GM23338 (cell line): ENCODE results near the gene ESRRB. TPM values are rescaled to one million over a fixed set of nuclear protein-coding genes. Genes with fewer than 3 reads are reported as not detected.

Experiments used
- ATAC-seq: fragments of 200-7000 bp; cut with Tn5 transposase; 3 replicates; pipeline ENCODE4 v1.9.1; 2020
- DNase-seq: peaks from one replicate; pipeline ENCODE4 v3.0.0-alpha.2; 2015; ENCODE audit warnings: low spot score
- H2AFZ ChIP-seq: fragments of 200-600 bp; sonication (generic); 2 replicates; pipeline ENCODE4 v1.8.0; 2016; ENCODE audit warnings: antibody characterized with exemption, mild to moderate bottlenecking, moderate library complexity
- H3F3A ChIP-seq: fragments of 200-600 bp; sonication (generic); replicated peaks from 2 replicates; pipeline ENCODE4 v1.8.0; 2017; ENCODE audit warnings: antibody characterized with exemption, mixed run types, low read depth
- H3K27ac ChIP-seq: fragments of 200-600 bp; sonication (generic); 2 replicates; pipeline ENCODE4 v1.6.1; 2016; ENCODE audit warnings: low read depth
- H3K27me3 ChIP-seq: fragments of 200-600 bp; sonication (generic); 2 replicates; pipeline ENCODE4 v1.8.0; 2016; ENCODE audit warnings: mild to moderate bottlenecking, mixed run types, moderate library complexity; ENCODE audit not compliant: insufficient read depth
- H3K36me3 ChIP-seq: fragments of 200-600 bp; sonication (generic); 2 replicates; pipeline ENCODE4 v1.8.0; 2016; ENCODE audit warnings: mild to moderate bottlenecking; ENCODE audit not compliant: insufficient read depth
- H3K4me1 ChIP-seq: fragments of 200-600 bp; sonication (generic); 2 replicates; pipeline ENCODE4 v1.8.0; 2016; ENCODE audit warnings: mild to moderate bottlenecking, moderate library complexity; ENCODE audit not compliant: insufficient read depth
- H3K4me2 ChIP-seq: fragments of 200-600 bp; sonication (generic); 2 replicates; pipeline ENCODE4 v1.7.1; 2017; ENCODE audit warnings: mixed run types
- H3K4me3 ChIP-seq: fragments of 200-600 bp; sonication (generic); 2 replicates; pipeline ENCODE4 v1.6.1; 2016; ENCODE audit warnings: mixed run types
- H3K79me2 ChIP-seq: fragments of 200-600 bp; sonication (generic); replicated peaks from 2 replicates; pipeline ENCODE4 v1.8.0; 2017; ENCODE audit warnings: mild to moderate bottlenecking; ENCODE audit not compliant: insufficient read depth
- H3K9me2 ChIP-seq: fragments of 200-600 bp; sonication (generic); 2 replicates; pipeline ENCODE4 v1.8.0; 2017; ENCODE audit not compliant: insufficient read depth
- H4K20me1 ChIP-seq: fragments of 200-600 bp; sonication (generic); replicated peaks from 2 replicates; pipeline ENCODE4 v1.8.0; 2017; ENCODE audit warnings: mild to moderate bottlenecking; ENCODE audit not compliant: insufficient read depth
- H3K27ac Mint-ChIP-seq: 2 replicates; pipeline ENCODE4 v1.8.0; 2020; ENCODE audit warnings: inconsistent platforms, mild to moderate bottlenecking, moderate library complexity, mixed read lengths
- H3K27me3 Mint-ChIP-seq: 3 replicates; pipeline ENCODE4 v1.8.0; 2022; ENCODE audit warnings: low read depth, mild to moderate bottlenecking, moderate library complexity, mixed read lengths, inconsistent platforms; ENCODE audit not compliant: insufficient read depth, poor library complexity
- H3K36me3 Mint-ChIP-seq: 3 replicates; pipeline ENCODE4 v1.8.0; 2021; ENCODE audit warnings: low read depth, mild to moderate bottlenecking, inconsistent platforms, moderate library complexity, mixed read lengths
- H3K4me1 Mint-ChIP-seq: 3 replicates; pipeline ENCODE4 v1.8.0; 2020; ENCODE audit warnings: mild to moderate bottlenecking, inconsistent platforms, mixed read lengths
- H3K4me3 Mint-ChIP-seq: 3 replicates; pipeline ENCODE4 v1.8.0; 2021; ENCODE audit warnings: moderate library complexity, mild to moderate bottlenecking, inconsistent platforms, mixed read lengths
- H3K9me3 Mint-ChIP-seq: 3 replicates; pipeline ENCODE4 v1.8.0; 2020; ENCODE audit warnings: moderate library complexity, mild to moderate bottlenecking, inconsistent platforms, mixed read lengths
- CREB1 ChIP-seq: fragments of 250-450 bp; sonication (Bioruptor Pico); IDR thresholded peaks from 2 replicates; pipeline ENCODE4 v1.5.0; 2020; ENCODE audit warnings: low read depth, mild to moderate bottlenecking, moderate library complexity
- EZH2 ChIP-seq: fragments of 200-600 bp; sonication (generic); IDR thresholded peaks from one replicate; pipeline ENCODE4 v1.8.0; 2017; ENCODE audit warnings: antibody characterized with exemption, mild to moderate bottlenecking, low read depth; ENCODE audit not compliant: unreplicated experiment
- EZH2phosphoT487 ChIP-seq: fragments of 200-600 bp; sonication (generic); IDR thresholded peaks from one replicate; pipeline ENCODE4 v1.8.1; 2018; ENCODE audit warnings: antibody characterized with exemption; ENCODE audit not compliant: unreplicated experiment
- JUNB ChIP-seq: IDR thresholded peaks from one replicate; pipeline ENCODE4 v1.6.1; 2016; ENCODE audit warnings: antibody characterized with exemption; ENCODE audit not compliant: unreplicated experiment
- NANOG ChIP-seq: IDR thresholded peaks from 2 replicates; pipeline ENCODE4 v1.6.1; 2016; ENCODE audit warnings: antibody characterized with exemption, borderline replicate concordance
- POLR2AphosphoS5 ChIP-seq: IDR thresholded peaks from 2 replicates; pipeline ENCODE4 v1.6.1; 2016; ENCODE audit warnings: antibody characterized with exemption, low read depth
- STAT1 ChIP-seq: IDR thresholded peaks from one replicate; pipeline ENCODE4 v1.6.1; 2016; ENCODE audit warnings: antibody characterized with exemption; ENCODE audit not compliant: unreplicated experiment
- ZNF114 ChIP-seq: fragments of 250-450 bp; sonication (Bioruptor Pico); IDR thresholded peaks from 2 replicates; pipeline ENCODE4 v1.5.0; 2020; ENCODE audit warnings: mild to moderate bottlenecking, moderate library complexity
- ZNF331 ChIP-seq: fragments of 250-450 bp; sonication (Bioruptor Pico); IDR thresholded peaks from 2 replicates; pipeline ENCODE4 v1.5.0; 2020; ENCODE audit warnings: low read depth, mild to moderate bottlenecking, moderate library complexity
- polyA plus RNA-seq: library from polyadenylated mRNA; unstranded; fragments of >200 nt; fragmentation: Nextera tagmentation; extraction: Ambion mirVana; gene quantifications from 2 replicates; pipeline ENCODE4 v1.2.1, GENCODE V29; 2016
- total RNA-seq: library from RNA; depleted of rRNA; stranded (reverse); fragments of >200 nt; shearing (Covaris generic); gene quantifications from 2 replicates; pipeline ENCODE4 v1.2.3, GENCODE V29; 2014
- TF ChIP-seq, protein P1 (sequence below): IDR thresholded peaks from 2 replicates; pipeline ENCODE4 v1.6.1; 2016; ENCODE audit warnings: antibody characterized with exemption
- TF ChIP-seq, protein P2 (sequence below): IDR thresholded peaks from one replicate; pipeline ENCODE4 v1.6.1; 2018; ENCODE audit warnings: antibody characterized with exemption; ENCODE audit not compliant: unreplicated experiment
- TF ChIP-seq, protein P3 (sequence below): fragments of 250-450 bp; sonication (Bioruptor Pico); IDR thresholded peaks from 2 replicates; pipeline ENCODE4 v1.5.0; 2020; ENCODE audit warnings: mild to moderate bottlenecking, moderate library complexity
- TF ChIP-seq, protein P4 (sequence below), 2 experiments: fragments of 200-600 bp in 1 of 2; sonication (generic) in 1 of 2; conservative IDR thresholded peaks; 2 replicates each; pipeline versions ENCODE4 v1.5.1 to v1.6.1; 2016 to 2017; ENCODE audit warnings: antibody characterized with exemption in 2 of 2, low read depth in 2 of 2, mild to moderate bottlenecking in 2 of 2, moderate library complexity in 1 of 2

The ESRRB gene
- total and polyA plus RNA-seq, 2 experiments from 2014 or later = 0.31 to 0.52 TPM

DNA sequence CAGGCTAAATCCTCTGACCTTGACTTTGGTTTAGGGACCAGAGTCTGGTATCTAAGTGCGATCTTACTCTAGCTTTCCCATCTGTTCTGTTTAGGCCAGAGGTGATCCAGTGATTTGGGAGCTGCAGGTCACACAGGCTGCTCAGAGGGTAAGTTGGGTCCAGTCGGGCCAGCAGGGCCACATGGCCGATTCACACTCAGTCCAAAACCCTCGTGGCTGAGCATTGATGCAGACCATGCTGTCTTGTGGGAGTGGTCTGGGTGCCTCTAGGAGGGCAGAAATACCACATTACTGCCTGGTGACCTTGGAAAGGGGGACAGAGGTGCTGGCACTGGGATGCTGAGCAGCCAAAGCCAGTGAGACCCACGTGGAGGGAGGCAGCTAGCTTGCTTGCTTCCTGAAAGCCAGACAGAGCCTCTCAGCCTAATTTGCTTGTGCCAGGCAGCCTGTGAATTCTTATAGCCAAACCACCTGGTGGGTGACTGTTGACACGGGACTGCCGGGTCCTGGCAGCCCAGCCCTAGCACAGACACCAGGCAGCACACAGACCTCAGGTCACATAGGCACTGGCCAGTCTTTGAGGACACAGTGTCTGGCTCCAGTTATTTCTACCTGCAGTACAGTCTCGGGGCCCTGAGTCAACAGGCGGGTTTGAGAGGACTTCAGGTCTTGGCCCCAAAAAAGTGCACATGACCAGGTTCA, 31.7 kb downstream of the ESRRB start:
- H4K20me1 ChIP-seq = no peaks in the 10 kb centered on the region
- H3K4me3 Mint-ChIP-seq = no peak overlapping the region
- no peaks in the 10 kb centered on the region for H3F3A ChIP-seq
- H2AFZ ChIP-seq = no peak overlapping the region
- H3K36me3 ChIP-seq = no peaks in the 10 kb centered on the region
- no peak for DNase-seq
- H3K9me2 ChIP-seq = no peaks in the 10 kb centered on the region
- H3K4me1 ChIP-seq = peaks cover 26% of the 10 kb centered on the region
- H3K27ac ChIP-seq = no peak overlapping the region
- no peak overlapping the region for H3K4me3 ChIP-seq
- TF ChIP-seq ZNF114 (CRISPR knock-in tag) = no peak
- no peak for TF ChIP-seq NANOG
- no peak for TF ChIP-seq ZNF331 (CRISPR knock-in tag)
- TF ChIP-seq, protein P1, sequence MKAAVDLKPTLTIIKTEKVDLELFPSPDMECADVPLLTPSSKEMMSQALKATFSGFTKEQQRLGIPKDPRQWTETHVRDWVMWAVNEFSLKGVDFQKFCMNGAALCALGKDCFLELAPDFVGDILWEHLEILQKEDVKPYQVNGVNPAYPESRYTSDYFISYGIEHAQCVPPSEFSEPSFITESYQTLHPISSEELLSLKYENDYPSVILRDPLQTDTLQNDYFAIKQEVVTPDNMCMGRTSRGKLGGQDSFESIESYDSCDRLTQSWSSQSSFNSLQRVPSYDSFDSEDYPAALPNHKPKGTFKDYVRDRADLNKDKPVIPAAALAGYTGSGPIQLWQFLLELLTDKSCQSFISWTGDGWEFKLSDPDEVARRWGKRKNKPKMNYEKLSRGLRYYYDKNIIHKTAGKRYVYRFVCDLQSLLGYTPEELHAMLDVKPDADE = no peak
- TF ChIP-seq, protein P2, sequence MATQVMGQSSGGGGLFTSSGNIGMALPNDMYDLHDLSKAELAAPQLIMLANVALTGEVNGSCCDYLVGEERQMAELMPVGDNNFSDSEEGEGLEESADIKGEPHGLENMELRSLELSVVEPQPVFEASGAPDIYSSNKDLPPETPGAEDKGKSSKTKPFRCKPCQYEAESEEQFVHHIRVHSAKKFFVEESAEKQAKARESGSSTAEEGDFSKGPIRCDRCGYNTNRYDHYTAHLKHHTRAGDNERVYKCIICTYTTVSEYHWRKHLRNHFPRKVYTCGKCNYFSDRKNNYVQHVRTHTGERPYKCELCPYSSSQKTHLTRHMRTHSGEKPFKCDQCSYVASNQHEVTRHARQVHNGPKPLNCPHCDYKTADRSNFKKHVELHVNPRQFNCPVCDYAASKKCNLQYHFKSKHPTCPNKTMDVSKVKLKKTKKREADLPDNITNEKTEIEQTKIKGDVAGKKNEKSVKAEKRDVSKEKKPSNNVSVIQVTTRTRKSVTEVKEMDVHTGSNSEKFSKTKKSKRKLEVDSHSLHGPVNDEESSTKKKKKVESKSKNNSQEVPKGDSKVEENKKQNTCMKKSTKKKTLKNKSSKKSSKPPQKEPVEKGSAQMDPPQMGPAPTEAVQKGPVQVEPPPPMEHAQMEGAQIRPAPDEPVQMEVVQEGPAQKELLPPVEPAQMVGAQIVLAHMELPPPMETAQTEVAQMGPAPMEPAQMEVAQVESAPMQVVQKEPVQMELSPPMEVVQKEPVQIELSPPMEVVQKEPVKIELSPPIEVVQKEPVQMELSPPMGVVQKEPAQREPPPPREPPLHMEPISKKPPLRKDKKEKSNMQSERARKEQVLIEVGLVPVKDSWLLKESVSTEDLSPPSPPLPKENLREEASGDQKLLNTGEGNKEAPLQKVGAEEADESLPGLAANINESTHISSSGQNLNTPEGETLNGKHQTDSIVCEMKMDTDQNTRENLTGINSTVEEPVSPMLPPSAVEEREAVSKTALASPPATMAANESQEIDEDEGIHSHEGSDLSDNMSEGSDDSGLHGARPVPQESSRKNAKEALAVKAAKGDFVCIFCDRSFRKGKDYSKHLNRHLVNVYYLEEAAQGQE = no peak
- no peak for TF ChIP-seq EZH2phosphoT487
- TF ChIP-seq EZH2 = no peak
- TF ChIP-seq, protein P3, sequence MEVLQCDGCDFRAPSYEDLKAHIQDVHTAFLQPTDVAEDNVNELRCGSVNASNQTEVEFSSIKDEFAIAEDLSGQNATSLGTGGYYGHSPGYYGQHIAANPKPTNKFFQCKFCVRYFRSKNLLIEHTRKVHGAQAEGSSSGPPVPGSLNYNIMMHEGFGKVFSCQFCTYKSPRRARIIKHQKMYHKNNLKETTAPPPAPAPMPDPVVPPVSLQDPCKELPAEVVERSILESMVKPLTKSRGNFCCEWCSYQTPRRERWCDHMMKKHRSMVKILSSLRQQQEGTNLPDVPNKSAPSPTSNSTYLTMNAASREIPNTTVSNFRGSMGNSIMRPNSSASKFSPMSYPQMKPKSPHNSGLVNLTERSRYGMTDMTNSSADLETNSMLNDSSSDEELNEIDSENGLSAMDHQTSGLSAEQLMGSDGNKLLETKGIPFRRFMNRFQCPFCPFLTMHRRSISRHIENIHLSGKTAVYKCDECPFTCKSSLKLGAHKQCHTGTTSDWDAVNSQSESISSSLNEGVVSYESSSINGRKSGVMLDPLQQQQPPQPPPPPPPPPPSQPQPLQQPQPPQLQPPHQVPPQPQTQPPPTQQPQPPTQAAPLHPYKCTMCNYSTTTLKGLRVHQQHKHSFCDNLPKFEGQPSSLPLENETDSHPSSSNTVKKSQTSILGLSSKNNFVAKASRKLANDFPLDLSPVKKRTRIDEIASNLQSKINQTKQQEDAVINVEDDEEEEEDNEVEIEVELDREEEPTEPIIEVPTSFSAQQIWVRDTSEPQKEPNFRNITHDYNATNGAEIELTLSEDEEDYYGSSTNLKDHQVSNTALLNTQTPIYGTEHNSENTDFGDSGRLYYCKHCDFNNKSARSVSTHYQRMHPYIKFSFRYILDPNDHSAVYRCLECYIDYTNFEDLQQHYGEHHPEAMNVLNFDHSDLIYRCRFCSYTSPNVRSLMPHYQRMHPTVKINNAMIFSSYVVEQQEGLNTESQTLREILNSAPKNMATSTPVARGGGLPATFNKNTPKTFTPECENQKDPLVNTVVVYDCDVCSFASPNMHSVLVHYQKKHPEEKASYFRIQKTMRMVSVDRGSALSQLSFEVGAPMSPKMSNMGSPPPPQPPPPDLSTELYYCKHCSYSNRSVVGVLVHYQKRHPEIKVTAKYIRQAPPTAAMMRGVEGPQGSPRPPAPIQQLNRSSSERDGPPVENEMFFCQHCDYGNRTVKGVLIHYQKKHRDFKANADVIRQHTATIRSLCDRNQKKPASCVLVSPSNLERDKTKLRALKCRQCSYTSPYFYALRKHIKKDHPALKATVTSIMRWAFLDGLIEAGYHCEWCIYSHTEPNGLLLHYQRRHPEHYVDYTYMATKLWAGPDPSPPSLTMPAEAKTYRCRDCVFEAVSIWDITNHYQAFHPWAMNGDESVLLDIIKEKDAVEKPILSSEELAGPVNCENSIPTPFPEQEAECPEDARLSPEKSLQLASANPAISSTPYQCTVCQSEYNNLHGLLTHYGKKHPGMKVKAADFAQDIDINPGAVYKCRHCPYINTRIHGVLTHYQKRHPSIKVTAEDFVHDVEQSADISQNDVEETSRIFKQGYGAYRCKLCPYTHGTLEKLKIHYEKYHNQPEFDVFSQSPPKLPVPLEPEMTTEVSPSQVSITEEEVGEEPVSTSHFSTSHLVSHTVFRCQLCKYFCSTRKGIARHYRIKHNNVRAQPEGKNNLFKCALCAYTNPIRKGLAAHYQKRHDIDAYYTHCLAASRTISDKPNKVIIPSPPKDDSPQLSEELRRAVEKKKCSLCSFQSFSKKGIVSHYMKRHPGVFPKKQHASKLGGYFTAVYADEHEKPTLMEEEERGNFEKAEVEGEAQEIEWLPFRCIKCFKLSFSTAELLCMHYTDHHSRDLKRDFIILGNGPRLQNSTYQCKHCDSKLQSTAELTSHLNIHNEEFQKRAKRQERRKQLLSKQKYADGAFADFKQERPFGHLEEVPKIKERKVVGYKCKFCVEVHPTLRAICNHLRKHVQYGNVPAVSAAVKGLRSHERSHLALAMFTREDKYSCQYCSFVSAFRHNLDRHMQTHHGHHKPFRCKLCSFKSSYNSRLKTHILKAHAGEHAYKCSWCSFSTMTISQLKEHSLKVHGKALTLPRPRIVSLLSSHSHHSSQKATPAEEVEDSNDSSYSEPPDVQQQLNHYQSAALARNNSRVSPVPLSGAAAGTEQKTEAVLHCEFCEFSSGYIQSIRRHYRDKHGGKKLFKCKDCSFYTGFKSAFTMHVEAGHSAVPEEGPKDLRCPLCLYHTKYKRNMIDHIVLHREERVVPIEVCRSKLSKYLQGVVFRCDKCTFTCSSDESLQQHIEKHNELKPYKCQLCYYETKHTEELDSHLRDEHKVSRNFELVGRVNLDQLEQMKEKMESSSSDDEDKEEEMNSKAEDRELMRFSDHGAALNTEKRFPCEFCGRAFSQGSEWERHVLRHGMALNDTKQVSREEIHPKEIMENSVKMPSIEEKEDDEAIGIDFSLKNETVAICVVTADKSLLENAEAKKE (CRISPR knock-in tag) = no peak
- no peak for TF ChIP-seq CREB1 (CRISPR knock-in tag)
- TF ChIP-seq JUNB = no peak
- TF ChIP-seq, protein P4, sequence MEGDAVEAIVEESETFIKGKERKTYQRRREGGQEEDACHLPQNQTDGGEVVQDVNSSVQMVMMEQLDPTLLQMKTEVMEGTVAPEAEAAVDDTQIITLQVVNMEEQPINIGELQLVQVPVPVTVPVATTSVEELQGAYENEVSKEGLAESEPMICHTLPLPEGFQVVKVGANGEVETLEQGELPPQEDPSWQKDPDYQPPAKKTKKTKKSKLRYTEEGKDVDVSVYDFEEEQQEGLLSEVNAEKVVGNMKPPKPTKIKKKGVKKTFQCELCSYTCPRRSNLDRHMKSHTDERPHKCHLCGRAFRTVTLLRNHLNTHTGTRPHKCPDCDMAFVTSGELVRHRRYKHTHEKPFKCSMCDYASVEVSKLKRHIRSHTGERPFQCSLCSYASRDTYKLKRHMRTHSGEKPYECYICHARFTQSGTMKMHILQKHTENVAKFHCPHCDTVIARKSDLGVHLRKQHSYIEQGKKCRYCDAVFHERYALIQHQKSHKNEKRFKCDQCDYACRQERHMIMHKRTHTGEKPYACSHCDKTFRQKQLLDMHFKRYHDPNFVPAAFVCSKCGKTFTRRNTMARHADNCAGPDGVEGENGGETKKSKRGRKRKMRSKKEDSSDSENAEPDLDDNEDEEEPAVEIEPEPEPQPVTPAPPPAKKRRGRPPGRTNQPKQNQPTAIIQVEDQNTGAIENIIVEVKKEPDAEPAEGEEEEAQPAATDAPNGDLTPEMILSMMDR (conservative IDR thresholded peaks at IDR 0.05; ENCODE audit: low read depth in 2 of 2) = no peak
- no peak for TF ChIP-seq POLR2AphosphoS5
- TF ChIP-seq STAT1 = no peak
- H3K79me2 ChIP-seq = no peaks in the 10 kb centered on the region
- H3K27ac Mint-ChIP-seq = no peak overlapping the region
- no peaks in the 10 kb centered on the region for H3K36me3 Mint-ChIP-seq
- peaks cover 56% of the 10 kb centered on the region for H3K4me1 Mint-ChIP-seq
- peaks cover 10% of the 10 kb centered on the region for H3K27me3 Mint-ChIP-seq
- no peak for ATAC-seq
- H3K9me3 Mint-ChIP-seq = no peaks in the 10 kb centered on the region
- H3K4me2 ChIP-seq = no peak overlapping the region
- no peaks in the 10 kb centered on the region for H3K27me3 ChIP-seq
